GM12892 (cell line): ENCODE data around the gene PREX1.

Experiments
- POLR2A ChIP-seq: IDR thresholded peaks from 2 replicates; pipeline ENCODE4 v1.6.1; 2011; ENCODE audit warnings: low read depth, low read length, control low read depth
- POLR2AphosphoS5 ChIP-seq: IDR thresholded peaks from 2 replicates; pipeline ENCODE4 v1.6.1; 2011; ENCODE audit warnings: low read depth, low read length, control low read depth
- TAF1 ChIP-seq: IDR thresholded peaks from 2 replicates; pipeline ENCODE4 v1.6.1; 2011; ENCODE audit warnings: low read depth, mild to moderate bottlenecking, control low read depth, low read length, borderline replicate concordance

DNA sequence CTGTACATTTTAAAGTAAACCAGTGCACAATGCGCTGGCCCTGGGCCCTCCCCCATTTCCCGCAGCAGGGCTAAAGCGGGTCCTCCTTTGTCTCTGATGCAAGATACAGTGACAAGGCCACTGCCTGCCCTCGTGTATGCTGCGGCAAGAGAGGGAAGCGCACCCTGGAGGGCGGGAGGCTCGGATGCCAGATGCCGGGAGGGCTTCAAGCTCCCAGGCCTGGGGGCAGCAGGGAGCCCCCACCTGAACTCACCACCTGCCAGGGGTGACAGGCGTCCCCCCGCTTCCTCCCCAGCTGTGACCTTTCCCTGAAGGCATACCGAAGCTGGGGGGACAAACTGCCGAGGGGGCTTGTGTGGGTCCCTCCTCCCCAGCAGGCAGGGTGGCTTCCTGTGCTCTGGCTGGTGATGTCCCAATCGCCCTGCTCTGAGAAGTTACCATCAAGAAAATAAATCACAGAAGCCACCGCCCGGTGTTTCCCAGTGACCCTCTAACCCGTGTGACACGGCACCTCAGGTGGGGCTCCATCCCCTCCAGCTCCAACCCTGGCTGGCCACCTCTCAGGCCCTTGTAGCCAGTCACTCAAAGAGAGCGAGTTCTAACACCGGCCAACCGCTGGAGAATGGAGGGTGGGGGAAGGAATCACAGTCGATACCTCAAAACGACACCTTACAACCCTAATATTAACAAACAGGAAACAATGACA, 203.3 kb downstream of the PREX1 start:
- no peak for TF ChIP-seq POLR2A
- TF ChIP-seq POLR2AphosphoS5, result no peak
- no peak for TF ChIP-seq TAF1
